ENCODE results near the gene EHD4.
A peak's percentile ranks its signal among the peaks of the same experiment; 100 is the strongest.

The EHD4 gene

GRCh38 chr15:41946970-41947369, 25.4 kb downstream of the EHD4 start:
- TF ChIP-seq CTCF (IDR thresholded peaks at IDR 0.05; ENCODE audit: low read depth, low read length): no peak
- no peak for DNase-seq (ENCODE audit: extremely low read depth, low read depth)

- no peak for DNase-seq (ENCODE audit: extremely low read depth, low read depth)
- TF ChIP-seq CTCF (IDR thresholded peaks at IDR 0.05; ENCODE audit: low read depth, low read length): no peak
These were observed 26.6 kb downstream of the EHD4 start for GRCh38 chr15:41945731-41946130.

- DNase-seq (ENCODE audit: extremely low read depth, low read depth): no peak
- no peak for TF ChIP-seq CTCF (IDR thresholded peaks at IDR 0.05; ENCODE audit: low read depth, low read length)
These were observed 27.1 kb downstream of the EHD4 start for GRCh38 chr15:41945221-41945620.

- no peak for TF ChIP-seq CTCF (IDR thresholded peaks at IDR 0.05; ENCODE audit: low read depth, low read length)
- DNase-seq (ENCODE audit: extremely low read depth, low read depth): peak; percentile 67
These were observed 27.9 kb downstream of the EHD4 start for GRCh38 chr15:41944313-41944940.

GRCh38 chr15:41943543-41944312, 28.6 kb downstream of the EHD4 start:
- no peak for TF ChIP-seq CTCF (IDR thresholded peaks at IDR 0.05; ENCODE audit: low read depth, low read length)
- no peak for DNase-seq (ENCODE audit: extremely low read depth, low read depth)

- no peak for TF ChIP-seq CTCF (IDR thresholded peaks at IDR 0.05; ENCODE audit: low read depth, low read length)
- DNase-seq (ENCODE audit: extremely low read depth, low read depth): no peak
These were observed 29.5 kb downstream of the EHD4 start for GRCh38 chr15:41942886-41943285.

- no peak for TF ChIP-seq CTCF (IDR thresholded peaks at IDR 0.05; ENCODE audit: low read depth, low read length)
- DNase-seq (ENCODE audit: extremely low read depth, low read depth): no peak
These were observed 30.5 kb downstream of the EHD4 start for GRCh38 chr15:41941644-41942415.

Data from AG09319 (cell line).